K562 (cell line): ENCODE measurements around the gene UBE2O. TPM values are rescaled to one million over a fixed set of nuclear protein-coding genes. Genes with fewer than 3 reads are reported as not detected.
A peak's percentile ranks its signal among the peaks of the same experiment; 100 is the strongest.

Source experiments
- ARID2 ChIP-seq: fragments of 450-650 bp; IDR thresholded peaks from 2 replicates; pipeline ENCODE4 v1.6.1; 2017; ENCODE audit warnings: antibody characterized with exemption, mild to moderate bottlenecking
- ATF7 ChIP-seq: fragments of 450-650 bp; IDR thresholded peaks from 2 replicates; pipeline ENCODE4 v1.7.1; 2014; ENCODE audit warnings: mild to moderate bottlenecking, moderate library complexity
- CREM ChIP-seq: IDR thresholded peaks from 2 replicates; pipeline ENCODE4 v1.6.1; 2014; ENCODE audit warnings: antibody characterized with exemption, low read depth
- CTCFL ChIP-seq: IDR thresholded peaks from 2 replicates; pipeline ENCODE4 v1.6.1; 2011; ENCODE audit warnings: borderline replicate concordance, low read depth, mild to moderate bottlenecking, moderate library complexity, low read length; ENCODE audit not compliant: insufficient read depth, poor library complexity, severe bottlenecking
- ESRRA ChIP-seq: fragments of 450-650 bp; IDR thresholded peaks from 2 replicates; pipeline ENCODE4 v1.6.1; 2014; ENCODE audit warnings: low read depth, mild to moderate bottlenecking, moderate library complexity, borderline replicate concordance
- FUS ChIP-seq: fragments of 200-400 bp; formaldehyde crosslinking; optimal IDR thresholded peaks from 2 replicates; pipeline ENCODE3; 2017; ENCODE audit warnings: low read depth, low read length
- NFE2L1 ChIP-seq: fragments of 450-650 bp; IDR thresholded peaks from 2 replicates; pipeline ENCODE4 v1.6.1; 2016; ENCODE audit warnings: missing genetic modification characterization, low read depth, mild to moderate bottlenecking, missing compliant biosample characterization, moderate library complexity, borderline replicate concordance
- RAD21 ChIP-seq, 2 experiments: fragments of 250-450 bp in 1 of 2; fragments of 450-650 bp in 1 of 2; sonication (Bioruptor Pico) in 1 of 2; formaldehyde crosslinking in 1 of 2; IDR thresholded peaks in 1 of 2; conservative IDR thresholded peaks in 1 of 2; 2 replicates each; pipeline versions ENCODE4 v1.4.0 to v1.8.0; 2020 to 2022; ENCODE audit warnings: mild to moderate bottlenecking in 2 of 2, moderate library complexity in 1 of 2
- RB1 ChIP-seq: fragments of 450-650 bp; IDR thresholded peaks from 2 replicates; pipeline ENCODE4 v1.6.1; 2017; ENCODE audit warnings: low read depth, mild to moderate bottlenecking
- TAF15 ChIP-seq: fragments of 200-400 bp; formaldehyde crosslinking; IDR thresholded peaks from 2 replicates; pipeline ENCODE4 v1.6.1; 2017; ENCODE audit warnings: mild to moderate bottlenecking, low read depth, low read length, moderate library complexity
- UBTF ChIP-seq, 2 experiments: IDR thresholded peaks; 2 replicates each; pipeline ENCODE4 v1.6.1; 2012; ENCODE audit warnings: improper control_type of control experiment in 2 of 2, low read depth in 2 of 2, low read length in 2 of 2, borderline replicate concordance in 1 of 2
- XRCC5 ChIP-seq: fragments of 200-400 bp; formaldehyde crosslinking; IDR thresholded peaks from 2 replicates; pipeline ENCODE4 v1.6.1; 2017; ENCODE audit warnings: low read depth, mild to moderate bottlenecking, low read length
- ZNF384 ChIP-seq: IDR thresholded peaks from 2 replicates; pipeline ENCODE4 v1.6.1; 2012; ENCODE audit warnings: low read depth, low read length, improper control_type of control experiment
- polyA plus RNA-seq, 8 experiments: library from polyadenylated mRNA; depleted of rRNA in 4 of 8; stranded (reverse) in 5 of 8; unstranded in 3 of 8; fragments of >200 nt; fragmentation: Nextera tagmentation in 2 of 8; fragmentation: Illumina TruSeq in 1 of 8; extraction: Ambion mirVana in 2 of 8; extraction: Trizol in 1 of 8; gene quantifications; 2 replicates each; pipeline versions ENCODE4 v1.2.1 to v1.2.3, GENCODE V29; 2011 to 2014; ENCODE audit warnings: inconsistent platforms in 1 of 8, missing spikeins in 1 of 8
- total RNA-seq, 7 experiments: library from RNA; depleted of rRNA in 6 of 7; stranded (reverse); fragments of >200 nt in 6 of 7; fragmentation: Illumina TruSeq in 2 of 7; extraction: Trizol in 2 of 7; gene quantifications; 2 replicates each; pipeline versions ENCODE4 v1.2.1 to v1.2.3, GENCODE V29; 2011 to 2021; ENCODE audit warnings: low replicate concordance in 1 of 7

UBE2O gene
- total and polyA plus RNA-seq, 9 of the 15 experiments (the other 6 are each of a cell fraction or from before 2014, with no cell fraction given), result 1.6 to 39.7 (median 13.3) TPM

GRCh38 chr17:76458580-76459490 is 5.9 kb upstream of the UBE2O start (continued):
- TF ChIP-seq XRCC5, result 0 out of 2 replicates have a peak, but pooled peaks have one; percentile 40
- TF ChIP-seq CREM, result 0 out of 2 replicates have a peak, but pooled peaks have one; percentile 12
- TF ChIP-seq TAF15, result no peak
- no peak for TF ChIP-seq FUS
- TF ChIP-seq ATF7, result peak; percentile 41; the same call in 1 of the 2 replicates
- TF ChIP-seq RB1, result peak; percentile 78; the same call in 1 of the 2 replicates
- TF ChIP-seq ARID2, result peak; percentile 65; the same call in 1 of the 2 replicates
- 0 out of 2 replicates have a peak, but pooled peaks have one; percentile 22 for TF ChIP-seq ZNF384
- 0 out of 2 replicates have a peak, but pooled peaks have one; percentile 15 for TF ChIP-seq ESRRA
- TF ChIP-seq UBTF (IDR thresholded peaks at IDR 0.05; ENCODE audit: borderline replicate concordance in 1 of 2, low read depth in 2 of 2, low read length in 2 of 2), result 0 out of 4 replicates have a peak, but pooled peaks of 1 of the 2 experiments have one; percentile 54
- TF ChIP-seq RAD21 (CRISPR knock-in tag; conservative IDR thresholded peaks at IDR 0.05 in 1 of 2, IDR thresholded peaks at IDR 0.05 in 1 of 2), result peak; percentile 75 to 92
- no peak for TF ChIP-seq NFE2L1 (tag)
- TF ChIP-seq CTCFL, result peak; percentile 66
